HCT116 (cell line): Measurements from ENCODE around the gene FAM43B. TPM values are rescaled to one million over a fixed set of nuclear protein-coding genes. Genes with fewer than 3 reads are reported as not detected.

Experiments
- ATAC-seq: fragments of 200-7000 bp; cut with Tn5 transposase; 2 replicates; pipeline ENCODE4 v1.9.1; 2020; ENCODE audit warnings: mild to moderate bottlenecking, moderate library complexity
- BruUV-seq: library from RNA; stranded (reverse); fragments of 400-500 nt; replicated peaks from 2 replicates; lab custom pipeline; 2021; lab: Mats Ljungman, UMichigan
- CTCF ChIA-PET: fragments of 300-600 bp; sonication (Branson Sonifier 250); formaldehyde crosslinking; loops from one replicate; lab custom pipeline; 2021; ENCODE audit warnings: antibody characterized with exemption; lab: Charles Lee
- POLR2A ChIA-PET: fragments of 300-600, 350-600 bp; sonication (Branson Sonifier 250); formaldehyde crosslinking; loops from one replicate; lab custom pipeline; 2021; ENCODE audit warnings: antibody characterized with exemption; lab: Charles Lee
- RAD21 ChIA-PET, 2 experiments: fragments of 300-600 bp; sonication (Branson Sonifier 250); formaldehyde crosslinking; loops; one replicate each; lab custom pipeline; 2023; ENCODE audit warnings: low total read pairs in 2 of 2; ENCODE audit not compliant: uncharacterized antibody in 2 of 2, unreplicated experiment in 2 of 2, low non-redundant PET in 1 of 2; lab: Charles Lee
- DNase-seq: peaks from one replicate; pipeline ENCODE4 v3.0.0-alpha.2; 2010; ENCODE audit warnings: low read depth, low spot score
- H2AFZ ChIP-seq: fragments of 200-600 bp; shearing (Covaris generic), sonication (generic); 2 replicates; pipeline ENCODE4 v1.6.1; 2017; ENCODE audit warnings: low read depth, mixed run types, mixed read lengths, antibody characterized with exemption, low read length; ENCODE audit not compliant: poor library complexity, severe bottlenecking
- H3K27ac ChIP-seq: 2 replicates; pipeline ENCODE4 v1.5.1; 2012; ENCODE audit warnings: low read depth, low read length
- H3K27me3 ChIP-seq: fragments of 200-600 bp; sonication (generic); 2 replicates; pipeline ENCODE4 v1.6.1; 2016; ENCODE audit warnings: mixed run types, low read length, mixed read lengths; ENCODE audit not compliant: insufficient read depth
- H3K36me3 ChIP-seq, 2 experiments: fragments of 200-500 bp in 1 of 2; fragments of 200-600 bp in 1 of 2; sonication (Bioruptor generic) in 1 of 2; sonication (generic) in 1 of 2; 2 replicates each; pipeline versions ENCODE4 v1.5.1 to v1.6.1; 2014 to 2016; ENCODE audit warnings: low read length in 2 of 2, inconsistent platforms in 1 of 2, mixed read lengths in 1 of 2, mixed run types in 1 of 2; ENCODE audit not compliant: insufficient read depth in 2 of 2, control insufficient read depth in 1 of 2
- H3K4me1 ChIP-seq, 2 experiments: fragments of 200-600 bp in 1 of 2; sonication (generic) in 1 of 2; 2 replicates each; pipeline versions ENCODE4 v1.5.1 to v1.6.1; 2012 to 2017; ENCODE audit warnings: low read length in 2 of 2, inconsistent platforms in 1 of 2, mild to moderate bottlenecking in 1 of 2, mixed read lengths in 1 of 2, mixed run types in 1 of 2, moderate library complexity in 1 of 2; ENCODE audit not compliant: insufficient read depth in 2 of 2, control insufficient read depth in 1 of 2
- H3K4me2 ChIP-seq: fragments of 200-600 bp; sonication (generic); 2 replicates; pipeline ENCODE4 v1.6.1; 2017; ENCODE audit warnings: mixed run types, low read length, mixed read lengths
- H3K4me3 ChIP-seq, 2 experiments: fragments of 200-600 bp in 1 of 2; sonication (generic) in 1 of 2; replicated peaks in 1 of 2; 2 replicates each; pipeline ENCODE4 v1.5.1; 2011 to 2016; ENCODE audit warnings: low read length in 2 of 2, control low read depth in 1 of 2, low read depth in 1 of 2, mild to moderate bottlenecking in 1 of 2, mixed read lengths in 1 of 2, mixed run types in 1 of 2
- H3K79me2 ChIP-seq: fragments of 200-600 bp; sonication (generic); 2 replicates; pipeline ENCODE4 v1.6.1; 2017; ENCODE audit warnings: mild to moderate bottlenecking, mixed run types, low read length, moderate library complexity, mixed read lengths; ENCODE audit not compliant: insufficient read depth
- H3K9ac ChIP-seq: fragments of 200-600 bp; sonication (generic); 2 replicates; pipeline ENCODE4 v1.6.1; 2016; ENCODE audit warnings: low read length, mixed read lengths
- H3K9me2 ChIP-seq: fragments of 200-600 bp; sonication (generic), shearing (Covaris generic); 2 replicates; pipeline ENCODE4 v1.6.1; 2017; ENCODE audit warnings: mixed run types, mild to moderate bottlenecking, moderate library complexity; ENCODE audit not compliant: insufficient read depth
- H3K9me3 ChIP-seq, 2 experiments: fragments of 200-500 bp in 1 of 2; fragments of 200-600 bp in 1 of 2; sonication (Bioruptor generic) in 1 of 2; sonication (generic) in 1 of 2; 2 replicates each; pipeline ENCODE4 v1.6.1; 2014 to 2017; ENCODE audit warnings: low read length in 2 of 2, mixed read lengths in 2 of 2, inconsistent platforms in 1 of 2, low read depth in 1 of 2, mild to moderate bottlenecking in 1 of 2, mixed run types in 1 of 2, moderate library complexity in 1 of 2; ENCODE audit not compliant: control insufficient read depth in 1 of 2, insufficient read depth in 1 of 2
- H4K20me1 ChIP-seq: fragments of 200-600 bp; sonication (generic), shearing (Covaris generic); 2 replicates; pipeline ENCODE4 v1.6.1; 2017; ENCODE audit warnings: mixed run types, mild to moderate bottlenecking, moderate library complexity; ENCODE audit not compliant: insufficient read depth
- EGR1 ChIP-seq: IDR thresholded peaks from 2 replicates; pipeline ENCODE4 v1.6.1; 2012; ENCODE audit warnings: low read depth
- MAX ChIP-seq: IDR thresholded peaks from 2 replicates; pipeline ENCODE4 v1.6.1; 2012
- POLR2A ChIP-seq: IDR thresholded peaks from 2 replicates; pipeline ENCODE4 v1.7.0; 2011; ENCODE audit warnings: borderline replicate concordance; ENCODE audit not compliant: insufficient read depth, insufficient read length; ENCODE audit errors: extremely low read depth
- RAD21 ChIP-seq: IDR thresholded peaks from 2 replicates; pipeline ENCODE4 v1.6.1; 2012; ENCODE audit warnings: low read depth, mild to moderate bottlenecking
- REST ChIP-seq: IDR thresholded peaks from 2 replicates; pipeline ENCODE4 v1.6.1; 2012; ENCODE audit warnings: low read depth
- SIN3A ChIP-seq: IDR thresholded peaks from 2 replicates; pipeline ENCODE4 v1.6.1; 2012; ENCODE audit warnings: low read depth
- TCF7L2 ChIP-seq: IDR thresholded peaks from 2 replicates; pipeline ENCODE4 v1.7.0; 2011; ENCODE audit warnings: borderline replicate concordance, inconsistent platforms; ENCODE audit not compliant: insufficient read depth, insufficient read length; ENCODE audit errors: extremely low read depth
- YY1 ChIP-seq: IDR thresholded peaks from 2 replicates; pipeline ENCODE4 v1.6.1; 2011; ENCODE audit warnings: low read length, low read depth, moderate library complexity, mild to moderate bottlenecking; ENCODE audit not compliant: insufficient replicate concordance; ENCODE audit errors: extremely low read depth
- ZFX ChIP-seq: fragments of 450-650 bp; IDR thresholded peaks from 2 replicates; pipeline ENCODE4 v1.6.1; 2017
- ZNF274 ChIP-seq: fragments of 200-500 bp; sonication (Bioruptor generic); IDR thresholded peaks from 2 replicates; pipeline ENCODE4 v1.6.1; 2014; ENCODE audit warnings: mild to moderate bottlenecking, low read depth, low read length, inconsistent platforms
- intact Hi-C: fragments of 100-400 bp; cut with micrococcal nuclease; formaldehyde crosslinking; loops from 2 replicates; pipeline ENCODE4 v1.10.0; 2022
- total RNA-seq: library from RNA; stranded (reverse); gene quantifications from one replicate; pipeline ENCODE4 v1.2.1, GENCODE V29; 2021; ENCODE audit not compliant: unreplicated experiment

The FAM43B gene
- total RNA-seq, 1 experiment from 2014 or later, result not detected

DNA sequence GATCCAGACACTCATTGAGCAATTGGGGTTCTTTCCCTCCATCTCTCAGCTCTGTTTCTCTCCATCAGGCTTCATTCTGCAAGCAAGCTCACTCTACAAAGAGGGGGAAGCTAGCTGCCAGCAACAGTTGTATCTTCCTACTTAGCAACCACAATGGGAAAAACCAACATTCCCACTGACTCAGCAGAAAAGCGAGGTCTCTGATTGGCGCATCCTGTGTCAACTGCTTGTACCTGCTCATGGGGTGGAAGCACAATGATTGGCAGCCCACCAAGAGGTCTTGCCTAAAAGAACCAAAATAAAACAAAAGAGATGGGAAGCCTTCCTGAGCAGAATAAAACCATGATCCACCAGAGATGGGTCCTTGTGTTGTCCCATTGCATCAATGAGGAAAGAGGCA, 32.5 kb downstream of the FAM43B start:
- no peak overlapping the region for H3K4me3 ChIP-seq
- POLR2A ChIA-PET, result interaction anchor here (0.5 kb wide), 1 partner anchor 11 kb away, joined by 5 read pairs; no protein-coding TSS in a partner anchor
- no peak for TF ChIP-seq EGR1
- no peak for TF ChIP-seq MAX
- no peak for TF ChIP-seq TCF7L2
- TF ChIP-seq YY1, result no peak
- no peak for TF ChIP-seq SIN3A
- TF ChIP-seq REST, result no peak
- no peak for TF ChIP-seq RAD21
- TF ChIP-seq POLR2A, result no peak
- no peak for TF ChIP-seq ZFX
- no peak for TF ChIP-seq ZNF274
- TF ChIP-seq, all 23 proteins: peak for 0
- Histone ChIP-seq H3K27ac (no peak overlapping the region), H3K27me3 (no peaks in the 10 kb centered on the region), H3K4me1 (peaks cover 19 to 38% of the 10 kb centered on the region in 2 experiments), H3K9me2 (no peaks in the 10 kb centered on the region), H3K9ac (no peak overlapping the region), H3K79me2 (no peaks in the 10 kb centered on the region), H4K20me1 (no peaks in the 10 kb centered on the region), H2AFZ (peak overlapping the region; percentile 15), H3K4me2 (0 out of 2 replicates have a peak overlapping the region, but pooled peaks have one; percentile 3), H3K36me3 (no peaks in the 10 kb centered on the region), H3K9me3 (no peaks in the 10 kb centered on the region)
- ATAC-seq (no peak), DNase-seq (no peak)
- BruUV-seq, result no TSS peak
- ChIA-PET CTCF (interaction anchor here (1.3 kb wide), 1 partner anchor 10 kb away, joined by 3 read pairs; no protein-coding TSS in a partner anchor), RAD21 (no interaction called here)
- intact Hi-C loops, result no loop called here
